NB4 (cell line): ENCODE data around the gene GLI1.
"Not testable (repeated sequence)": the region's sequence is repeated elsewhere in the genome, so short reads cannot be mapped to it uniquely, and the experiment has no call there.

Experiments
- DNase-seq: peaks from one replicate; pipeline ENCODE4 v3.0.0; 2010; ENCODE audit warnings: low read depth
- H3K4me3 ChIP-seq: one replicate; pipeline ENCODE4 v1.5.1; 2011; ENCODE audit warnings: mild to moderate bottlenecking, low read depth, low read length, moderate library complexity
- CTCF ChIP-seq: IDR thresholded peaks from one replicate; pipeline ENCODE4 v1.5.1; 2012; ENCODE audit warnings: low read depth, low read length
- MAX ChIP-seq: IDR thresholded peaks from 2 replicates; pipeline ENCODE4 v1.6.1; 2011; ENCODE audit warnings: low read depth, low read length
- MYC ChIP-seq: IDR thresholded peaks from 2 replicates; pipeline ENCODE4 v1.6.1; 2011; ENCODE audit warnings: low read depth, low read length
- POLR2A ChIP-seq: IDR thresholded peaks from 2 replicates; pipeline ENCODE4 v1.6.1; 2011; ENCODE audit warnings: mild to moderate bottlenecking; ENCODE audit not compliant: insufficient read length; ENCODE audit errors: extremely low read depth

GLI1 gene

GRCh38 chr12:57515408-57515933 is 55.9 kb downstream of the GLI1 start:
- no peak for DNase-seq
- H3K4me3 ChIP-seq = no peak overlapping the region
- TF ChIP-seq MAX (no peak), CTCF (no peak), MYC (no peak), POLR2A (no peak)

- TF ChIP-seq POLR2A (no peak), CTCF (no peak), MYC (no peak), MAX (no peak)
- no peak for DNase-seq
- no peak overlapping the region for H3K4me3 ChIP-seq
These were observed 56.5 kb downstream of the GLI1 start for GRCh38 chr12:57515934-57516541.

- no peak for TF ChIP-seq CTCF
- no peak for TF ChIP-seq MAX
- no peak for TF ChIP-seq MYC
- no peak for TF ChIP-seq POLR2A
- H3K4me3 ChIP-seq = no peak overlapping the region
- DNase-seq = no peak
These were observed 57.1 kb downstream of the GLI1 start for GRCh38 chr12:57516617-57517153.

- H3K4me3 ChIP-seq = no peak overlapping the region
- no peak for TF ChIP-seq CTCF
- no peak for TF ChIP-seq POLR2A
- TF ChIP-seq MYC = no peak
- DNase-seq = no peak
These were observed 57.6 kb downstream of the GLI1 start for GRCh38 chr12:57517187-57517586.

- H3K4me3 ChIP-seq, DNase-seq: not testable (repeated sequence)
These were observed 58.1 kb downstream of the GLI1 start for GRCh38 chr12:57517718-57518117.

GRCh38 chr12:57518176-57518919 is 58.8 kb downstream of the GLI1 start:
- no peak for TF ChIP-seq CTCF
- no peak for TF ChIP-seq POLR2A
- DNase-seq = no peak
- H3K4me3 ChIP-seq = peak overlapping the region; percentile 99
